ENCODE data around the gene PSMB10. TPM values are rescaled to one million over a fixed set of nuclear protein-coding genes. Genes with fewer than 3 reads are reported as not detected.
A peak's percentile ranks its signal among the peaks of the same experiment; 100 is the strongest.

The PSMB10 gene
- total and polyA plus RNA-seq, 8 donors, result 22.8 to 205 (median 73.7) TPM

DNA sequence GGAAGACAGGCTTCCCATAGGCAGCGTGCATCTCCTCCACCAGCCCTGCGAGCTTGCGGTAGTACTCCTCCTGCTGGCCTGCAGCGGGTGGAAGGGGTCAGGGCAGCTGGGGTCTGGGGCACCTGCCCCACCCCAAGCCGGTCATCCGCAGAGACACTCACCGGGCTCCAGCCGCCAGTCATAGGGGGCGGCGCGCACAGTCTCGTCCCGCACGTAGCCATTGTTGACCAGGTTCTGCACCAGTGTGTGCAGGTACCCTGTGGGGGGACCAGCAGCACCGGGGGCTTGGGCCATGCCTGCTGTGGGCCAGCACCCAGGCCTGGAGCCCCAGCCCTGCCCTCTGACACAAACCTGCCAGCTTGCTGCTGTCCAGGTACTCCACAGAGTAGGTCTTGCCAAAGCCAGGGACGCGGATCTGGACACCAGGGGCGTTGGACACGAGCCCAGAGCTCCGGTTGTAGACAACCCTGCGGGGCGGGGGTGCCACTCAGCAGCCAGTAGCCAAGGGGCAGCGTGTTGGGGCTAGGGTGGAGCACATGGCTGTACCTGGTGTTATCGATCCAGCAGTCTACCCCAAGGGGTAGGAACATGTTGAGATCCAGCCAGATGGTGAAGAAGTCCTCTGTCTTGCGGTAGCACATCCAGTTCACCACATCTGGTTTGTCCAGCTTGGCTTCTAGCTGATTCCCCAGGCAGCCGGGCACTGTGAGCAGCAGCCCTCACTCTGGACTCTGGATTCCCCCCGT lies 6.0 kb upstream of the PSMB10 start:
- TF ChIP-seq EP300 (IDR thresholded peaks at IDR 0.05) (no peak), POLR2A (IDR thresholded peaks at IDR 0.05) (no peak), POLR2AphosphoS5 (IDR thresholded peaks at IDR 0.05) (no peak)
- TF ChIP-seq, protein P1, sequence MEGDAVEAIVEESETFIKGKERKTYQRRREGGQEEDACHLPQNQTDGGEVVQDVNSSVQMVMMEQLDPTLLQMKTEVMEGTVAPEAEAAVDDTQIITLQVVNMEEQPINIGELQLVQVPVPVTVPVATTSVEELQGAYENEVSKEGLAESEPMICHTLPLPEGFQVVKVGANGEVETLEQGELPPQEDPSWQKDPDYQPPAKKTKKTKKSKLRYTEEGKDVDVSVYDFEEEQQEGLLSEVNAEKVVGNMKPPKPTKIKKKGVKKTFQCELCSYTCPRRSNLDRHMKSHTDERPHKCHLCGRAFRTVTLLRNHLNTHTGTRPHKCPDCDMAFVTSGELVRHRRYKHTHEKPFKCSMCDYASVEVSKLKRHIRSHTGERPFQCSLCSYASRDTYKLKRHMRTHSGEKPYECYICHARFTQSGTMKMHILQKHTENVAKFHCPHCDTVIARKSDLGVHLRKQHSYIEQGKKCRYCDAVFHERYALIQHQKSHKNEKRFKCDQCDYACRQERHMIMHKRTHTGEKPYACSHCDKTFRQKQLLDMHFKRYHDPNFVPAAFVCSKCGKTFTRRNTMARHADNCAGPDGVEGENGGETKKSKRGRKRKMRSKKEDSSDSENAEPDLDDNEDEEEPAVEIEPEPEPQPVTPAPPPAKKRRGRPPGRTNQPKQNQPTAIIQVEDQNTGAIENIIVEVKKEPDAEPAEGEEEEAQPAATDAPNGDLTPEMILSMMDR (IDR thresholded peaks at IDR 0.05), result no peak
- 68 to 77% (median 73%) methylated on average over 17 to 27 of the region's 27 CpGs for WGBS, 5 donors
- H3K4me3 ChIP-seq, result no peak overlapping the region
- DNase-seq, result no peak
- H3K27me3 ChIP-seq, result no peaks in the 10 kb centered on the region
- intact Hi-C loops (cut with DNase I; ENCODE audit: low total_unique reads), result no loop called here
- peaks cover 31 to 71% (median 55%) of the 10 kb centered on the region in 4 donors for H3K36me3 ChIP-seq
- H3K9me3 ChIP-seq, result no peaks in the 10 kb centered on the region
- peak overlapping the region in 4 of 5 donors; percentile 70 to 82 (median 76) for H3K27ac ChIP-seq
- H3K4me1 ChIP-seq, result peaks cover 25 to 56% (median 51%) of the 10 kb centered on the region in 4 donors

DNA sequence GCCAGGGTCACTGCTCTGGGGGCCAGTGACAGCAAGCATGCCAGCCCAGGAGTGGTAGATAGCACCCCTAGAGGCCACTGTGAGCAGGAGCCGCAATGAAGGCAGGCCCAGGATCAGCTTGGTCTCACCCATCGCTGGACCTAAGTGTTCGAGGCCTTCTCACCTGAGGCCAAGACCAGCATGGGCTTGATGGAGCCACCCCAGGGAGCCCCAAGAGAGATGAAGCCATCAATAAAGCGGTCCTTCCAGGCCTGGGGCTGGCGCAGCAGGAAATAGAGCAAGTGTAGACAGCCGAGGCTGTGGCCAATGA lies 5.5 kb upstream of the PSMB10 start:
- intact Hi-C loops (cut with DNase I; ENCODE audit: low total_unique reads), result no loop called here
- Histone ChIP-seq H3K27ac (peak overlapping the region in 3 of 5 donors; percentile 76 to 82 (median 76)), H3K9me3 (no peaks in the 10 kb centered on the region), H3K4me3 (no peak overlapping the region), H3K36me3 (peaks cover 26 to 66% (median 50%) of the 10 kb centered on the region in 4 donors), H3K4me1 (peaks cover 29 to 61% (median 56%) of the 10 kb centered on the region in 4 donors), H3K27me3 (no peaks in the 10 kb centered on the region)
- peak in 1 of 2 donors; percentile 65 for DNase-seq
- 69 to 82% (median 76%) methylated on average over 6 of the region's 6 CpGs for WGBS, 5 donors
- no peak for TF ChIP-seq POLR2AphosphoS5 (IDR thresholded peaks at IDR 0.05)
- TF ChIP-seq POLR2A (IDR thresholded peaks at IDR 0.05), result no peak
- TF ChIP-seq, protein P1 (IDR thresholded peaks at IDR 0.05), result peak in 4 of 7 experiments; percentile 24 to 63 (median 40)

DNA sequence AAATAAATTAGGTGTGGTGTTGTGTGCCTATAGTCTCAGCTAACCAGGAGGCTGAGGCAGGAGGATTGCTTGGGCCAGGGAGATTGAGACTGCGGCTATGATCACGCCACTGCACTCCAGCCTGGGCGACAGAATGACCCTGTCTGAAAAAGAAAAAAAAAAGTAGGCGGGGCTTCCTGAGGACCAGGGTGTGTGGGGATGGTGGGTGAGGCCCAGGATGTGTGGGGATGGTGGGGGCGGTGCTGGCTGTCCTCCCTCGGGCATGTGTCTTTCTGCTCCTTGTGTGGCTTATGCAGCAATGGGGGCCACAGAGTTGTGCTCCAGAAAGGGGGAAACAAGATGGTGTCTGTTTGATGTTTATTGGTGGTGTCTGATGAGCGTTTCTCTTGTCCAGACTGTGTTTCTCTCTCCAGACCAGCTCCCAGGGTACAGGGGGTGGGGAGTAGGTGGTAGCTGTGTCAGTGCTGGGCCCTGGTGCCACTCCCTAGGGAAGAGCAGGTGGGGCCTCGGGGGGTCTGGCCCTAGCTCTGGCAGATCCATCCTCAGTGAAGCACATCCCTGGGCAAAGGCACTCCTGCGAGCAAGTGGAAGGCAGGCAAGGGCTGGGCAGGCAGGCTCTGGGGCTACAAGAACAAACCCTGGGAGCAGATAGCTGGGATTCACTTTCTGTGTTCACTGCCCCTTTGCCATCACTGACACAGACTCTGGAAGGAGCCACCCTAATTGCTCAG lies 5.0 kb upstream of the PSMB10 start:
- no peak for DNase-seq
- H3K27ac ChIP-seq, result peak overlapping the region in 3 of 5 donors; percentile 4 to 82 (median 76)
- H3K4me3 ChIP-seq, result no peak overlapping the region
- no peaks in the 10 kb centered on the region for H3K27me3 ChIP-seq
- no peaks in the 10 kb centered on the region for H3K9me3 ChIP-seq
- 82 to 86% (median 84%) methylated on average over 8 to 9 of the region's 9 CpGs for WGBS, 5 donors
- TF ChIP-seq POLR2AphosphoS5 (IDR thresholded peaks at IDR 0.05), result no peak
- TF ChIP-seq, protein P1 (IDR thresholded peaks at IDR 0.05), result no peak
- no peak for TF ChIP-seq POLR2A (IDR thresholded peaks at IDR 0.05)
- TF ChIP-seq EP300 (IDR thresholded peaks at IDR 0.05), result no peak
- H3K4me1 ChIP-seq, result peaks cover 34 to 65% (median 60%) of the 10 kb centered on the region in 4 donors
- peaks cover 21 to 61% (median 45%) of the 10 kb centered on the region in 4 donors for H3K36me3 ChIP-seq
- intact Hi-C loops (cut with DNase I; ENCODE audit: low total_unique reads), result no loop called here

DNA sequence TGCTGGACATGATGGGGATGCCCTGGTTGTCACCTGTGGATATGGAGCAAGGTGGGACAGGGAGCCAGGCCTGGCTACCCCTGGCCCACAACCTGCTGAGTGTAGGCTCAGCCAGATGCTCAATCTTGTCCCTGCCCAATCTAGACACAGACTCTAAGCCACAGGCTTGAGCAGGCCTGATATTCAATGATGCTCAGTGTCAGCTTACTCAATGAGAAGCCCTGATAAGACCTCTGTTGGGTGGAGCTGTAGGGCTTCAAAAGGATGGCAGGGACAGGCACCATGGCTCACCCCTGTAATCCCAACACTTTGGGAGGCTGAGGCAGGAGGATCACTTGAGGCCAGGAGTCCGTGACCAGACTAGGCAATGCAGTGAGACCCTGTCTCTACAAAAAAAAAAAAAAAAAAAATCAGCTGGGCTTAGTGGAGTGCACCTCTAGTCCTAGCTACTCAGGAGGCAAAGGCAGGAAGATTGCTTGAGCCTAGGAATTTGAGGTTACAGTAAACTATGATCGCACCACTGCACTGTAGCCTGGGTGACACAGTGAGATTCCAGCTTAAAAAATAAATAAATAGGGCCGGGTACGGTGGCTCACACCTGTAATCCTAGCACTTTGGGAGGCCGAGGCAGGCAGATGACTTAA lies 3.9 kb upstream of the PSMB10 start:
- H3K27me3 ChIP-seq, result no peaks in the 10 kb centered on the region
- H3K9me3 ChIP-seq, result no peaks in the 10 kb centered on the region
- H3K4me1 ChIP-seq, result peaks cover 33 to 64% (median 60%) of the 10 kb centered on the region in 4 donors
- WGBS, 5 donors, result 85 to 93% (median 91%) methylated on average over 5 of the region's 5 CpGs
- no peak for DNase-seq
- H3K36me3 ChIP-seq, result peaks cover 10 to 50% (median 34%) of the 10 kb centered on the region in 4 donors
- peak overlapping the region in 1 of 5 donors; percentile 25 for H3K27ac ChIP-seq
- no peak overlapping the region for H3K4me3 ChIP-seq
- TF ChIP-seq POLR2A (IDR thresholded peaks at IDR 0.05) (no peak), EP300 (IDR thresholded peaks at IDR 0.05) (no peak), POLR2AphosphoS5 (IDR thresholded peaks at IDR 0.05) (no peak)
- TF ChIP-seq, protein P1 (IDR thresholded peaks at IDR 0.05), result no peak
- intact Hi-C loops (cut with DNase I; ENCODE audit: low total_unique reads), result no loop called here
